ENCODE measurements around the gene NTPCR.

Gene NTPCR

GRCh38 chr1:232932486-232933425 lies 17.7 kb upstream of the NTPCR start:
- no peaks in the 10 kb centered on the region for H3K36me3 ChIP-seq (ENCODE audit: insufficient read depth, low read depth, low read length)
- H3K9me3 ChIP-seq (ENCODE audit: insufficient read depth, low read depth, low read length): no peaks in the 10 kb centered on the region
- no peak overlapping the region for H3K4me3 ChIP-seq (ENCODE audit: low read length)
- no peak overlapping the region for H3K27ac ChIP-seq (ENCODE audit: low read length)
- H3K9ac ChIP-seq (ENCODE audit: low read depth, low read length): no peak overlapping the region
- no peaks in the 10 kb centered on the region for H3K4me1 ChIP-seq (ENCODE audit: insufficient read depth, low read length)
- H3K27me3 ChIP-seq (ENCODE audit: insufficient read depth, low read length): no peaks in the 10 kb centered on the region

DNA sequence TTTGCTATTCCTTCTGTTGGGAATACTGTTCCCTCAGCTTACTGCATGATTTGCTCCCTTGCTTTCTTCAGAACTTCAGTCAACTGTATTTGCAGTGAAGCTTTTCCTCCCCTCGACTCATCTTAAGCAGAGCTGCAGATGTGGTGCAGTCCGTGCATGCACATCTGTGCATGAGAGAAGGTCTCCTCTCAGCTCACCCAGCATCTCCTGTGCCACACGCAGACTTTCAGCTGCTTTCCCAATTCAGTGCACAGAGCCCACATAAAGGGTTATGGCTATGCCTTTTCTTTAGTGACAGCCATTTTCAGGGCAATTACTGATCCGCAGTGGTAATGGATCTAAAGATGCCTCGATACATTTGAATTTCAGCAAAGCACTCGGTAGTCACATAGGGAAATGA lies 13.5 kb upstream of the NTPCR start:
- no peaks in the 10 kb centered on the region for H3K36me3 ChIP-seq (ENCODE audit: insufficient read depth, low read depth, low read length)
- H3K4me3 ChIP-seq (ENCODE audit: low read length): no peak overlapping the region
- no peaks in the 10 kb centered on the region for H3K9me3 ChIP-seq (ENCODE audit: insufficient read depth, low read depth, low read length)
- H3K27me3 ChIP-seq (ENCODE audit: insufficient read depth, low read length): no peaks in the 10 kb centered on the region
- H3K27ac ChIP-seq (ENCODE audit: low read length): no peak overlapping the region
- no peaks in the 10 kb centered on the region for H3K4me1 ChIP-seq (ENCODE audit: insufficient read depth, low read length)
- no peak overlapping the region for H3K9ac ChIP-seq (ENCODE audit: low read depth, low read length)

- H3K4me1 ChIP-seq (ENCODE audit: insufficient read depth, low read length): no peaks in the 10 kb centered on the region
- H3K4me3 ChIP-seq (ENCODE audit: low read length): no peak overlapping the region
- H3K27ac ChIP-seq (ENCODE audit: low read length): no peak overlapping the region
- H3K9ac ChIP-seq (ENCODE audit: low read depth, low read length): no peak overlapping the region
- H3K27me3 ChIP-seq (ENCODE audit: insufficient read depth, low read length): no peaks in the 10 kb centered on the region
- no peaks in the 10 kb centered on the region for H3K36me3 ChIP-seq (ENCODE audit: insufficient read depth, low read depth, low read length)
- H3K9me3 ChIP-seq (ENCODE audit: insufficient read depth, low read depth, low read length): no peaks in the 10 kb centered on the region
Measured at GRCh38 chr1:232937741-232938375, 12.6 kb upstream of the NTPCR start.

DNA sequence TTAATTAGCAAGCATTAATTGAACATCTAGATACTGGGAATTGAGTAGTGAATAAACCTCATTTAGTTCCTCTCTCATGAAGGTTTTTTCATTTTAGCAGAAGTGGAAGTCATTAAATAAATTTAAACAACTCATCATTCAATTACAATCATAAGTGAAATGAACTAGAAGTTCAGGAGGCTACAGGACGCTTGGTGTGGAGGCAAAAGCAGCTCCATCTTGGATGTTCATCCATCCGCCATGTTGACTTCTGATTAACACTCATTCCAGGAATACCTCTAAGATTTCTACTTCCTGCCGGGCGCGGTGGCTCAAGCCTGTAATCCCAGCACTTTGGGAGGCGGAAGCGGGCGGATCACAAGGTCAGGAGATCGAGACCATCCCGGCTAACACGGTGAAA lies 11.5 kb upstream of the NTPCR start:
- H3K4me1 ChIP-seq (ENCODE audit: insufficient read depth, low read length): no peaks in the 10 kb centered on the region
- no peaks in the 10 kb centered on the region for H3K27me3 ChIP-seq (ENCODE audit: insufficient read depth, low read length)
- H3K36me3 ChIP-seq (ENCODE audit: insufficient read depth, low read depth, low read length): no peaks in the 10 kb centered on the region
- H3K9ac ChIP-seq (ENCODE audit: low read depth, low read length): no peak overlapping the region
- H3K9me3 ChIP-seq (ENCODE audit: insufficient read depth, low read depth, low read length): no peaks in the 10 kb centered on the region
- no peak overlapping the region for H3K27ac ChIP-seq (ENCODE audit: low read length)
- H3K4me3 ChIP-seq (ENCODE audit: low read length): no peak overlapping the region

GRCh38 chr1:232939748-232940147 lies 10.7 kb upstream of the NTPCR start:
- Histone ChIP-seq H3K27ac (ENCODE audit: low read length) (no peak overlapping the region), H3K36me3 (ENCODE audit: insufficient read depth, low read depth, low read length) (no peaks in the 10 kb centered on the region), H3K27me3 (ENCODE audit: insufficient read depth, low read length) (no peaks in the 10 kb centered on the region), H3K9ac (ENCODE audit: low read depth, low read length) (no peak overlapping the region), H3K4me3 (ENCODE audit: low read length) (no peak overlapping the region), H3K4me1 (ENCODE audit: insufficient read depth, low read length) (no peaks in the 10 kb centered on the region), H3K9me3 (ENCODE audit: insufficient read depth, low read depth, low read length) (no peaks in the 10 kb centered on the region)

- no peaks in the 10 kb centered on the region for H3K9me3 ChIP-seq (ENCODE audit: insufficient read depth, low read depth, low read length)
- no peaks in the 10 kb centered on the region for H3K36me3 ChIP-seq (ENCODE audit: insufficient read depth, low read depth, low read length)
- no peaks in the 10 kb centered on the region for H3K4me1 ChIP-seq (ENCODE audit: insufficient read depth, low read length)
- no peaks in the 10 kb centered on the region for H3K27me3 ChIP-seq (ENCODE audit: insufficient read depth, low read length)
- no peak overlapping the region for H3K4me3 ChIP-seq (ENCODE audit: low read length)
- H3K27ac ChIP-seq (ENCODE audit: low read length): no peak overlapping the region
- no peak overlapping the region for H3K9ac ChIP-seq (ENCODE audit: low read depth, low read length)
Measured at GRCh38 chr1:232940262-232940661, 10.1 kb upstream of the NTPCR start.

DNA sequence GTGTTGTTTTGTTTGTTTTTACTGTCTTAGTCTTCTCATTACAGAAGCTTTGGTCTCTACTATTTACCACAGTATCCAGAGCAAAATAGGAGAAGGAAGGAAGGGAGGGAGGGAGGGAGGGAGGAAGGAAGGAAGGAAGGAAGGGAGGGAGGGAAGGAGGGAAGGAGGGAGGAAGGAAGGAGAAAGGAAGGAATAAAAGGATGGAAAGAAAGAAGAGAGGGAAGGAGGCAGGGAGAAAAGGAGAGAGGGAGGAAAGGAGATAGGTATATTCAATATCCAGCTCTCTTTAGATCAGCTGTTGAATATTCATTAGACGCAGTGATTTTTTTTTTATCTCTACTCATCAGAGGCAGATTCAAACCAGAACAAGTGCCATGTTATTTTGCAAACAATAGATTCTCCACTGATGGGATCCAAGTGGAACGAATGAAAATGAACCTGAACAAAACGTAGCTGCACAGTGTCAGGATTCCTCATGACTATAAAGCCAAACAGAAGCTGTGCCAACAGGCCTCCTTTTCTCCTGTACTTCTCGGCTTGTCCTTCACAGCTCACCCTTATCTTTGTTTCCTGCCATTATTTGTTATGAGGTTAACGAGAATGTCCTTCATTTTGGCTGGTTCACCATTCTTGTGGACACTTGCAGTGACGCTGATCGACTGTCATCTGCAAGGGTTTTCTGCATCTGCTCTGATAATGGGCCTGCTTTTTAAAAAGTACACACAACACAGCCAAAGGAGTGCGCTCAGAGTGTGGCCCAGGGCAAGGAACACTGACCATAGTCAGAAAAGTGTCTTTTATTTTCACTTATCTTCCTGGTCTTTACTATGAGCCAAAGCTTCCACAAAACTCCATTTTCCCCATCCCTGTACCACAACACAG lies 7.8 kb upstream of the NTPCR start:
- no peaks in the 10 kb centered on the region for H3K27me3 ChIP-seq (ENCODE audit: insufficient read depth, low read length)
- H3K9ac ChIP-seq (ENCODE audit: low read depth, low read length): no peak overlapping the region
- H3K4me3 ChIP-seq (ENCODE audit: low read length): no peak overlapping the region
- H3K9me3 ChIP-seq (ENCODE audit: insufficient read depth, low read depth, low read length): no peaks in the 10 kb centered on the region
- no peaks in the 10 kb centered on the region for H3K36me3 ChIP-seq (ENCODE audit: insufficient read depth, low read depth, low read length)
- H3K4me1 ChIP-seq (ENCODE audit: insufficient read depth, low read length): no peaks in the 10 kb centered on the region
- H3K27ac ChIP-seq (ENCODE audit: low read length): no peak overlapping the region

GRCh38 chr1:232943679-232944252 lies 6.6 kb upstream of the NTPCR start:
- Histone ChIP-seq H3K4me3 (ENCODE audit: low read length) (no peak overlapping the region), H3K9ac (ENCODE audit: low read depth, low read length) (no peak overlapping the region), H3K27ac (ENCODE audit: low read length) (no peak overlapping the region), H3K27me3 (ENCODE audit: insufficient read depth, low read length) (no peaks in the 10 kb centered on the region), H3K9me3 (ENCODE audit: insufficient read depth, low read depth, low read length) (no peaks in the 10 kb centered on the region), H3K36me3 (ENCODE audit: insufficient read depth, low read depth, low read length) (no peaks in the 10 kb centered on the region), H3K4me1 (ENCODE audit: insufficient read depth, low read length) (no peaks in the 10 kb centered on the region)

DNA sequence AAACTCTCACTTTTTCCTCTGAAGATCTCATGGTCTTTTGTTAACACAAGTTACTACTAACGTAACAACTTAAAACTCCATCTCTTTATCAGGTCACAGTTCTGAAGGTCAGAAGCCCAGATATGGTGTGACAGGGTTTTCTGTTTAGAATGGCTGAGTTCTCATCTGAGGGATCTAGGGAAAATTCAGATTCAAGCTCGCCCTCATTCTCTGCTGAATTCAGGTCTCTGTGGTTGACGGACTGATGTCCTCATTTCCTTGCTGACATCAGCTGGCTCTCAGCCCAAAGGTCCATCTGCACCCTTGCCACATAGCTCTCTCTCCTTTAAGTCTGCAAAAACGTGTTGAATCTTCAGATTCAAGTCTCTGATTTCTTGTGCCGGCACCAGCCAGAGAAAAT lies 6.1 kb upstream of the NTPCR start:
- Histone ChIP-seq H3K9ac (ENCODE audit: low read depth, low read length) (no peak overlapping the region), H3K4me1 (ENCODE audit: insufficient read depth, low read length) (peaks cover 1% of the 10 kb centered on the region), H3K27me3 (ENCODE audit: insufficient read depth, low read length) (no peaks in the 10 kb centered on the region), H3K36me3 (ENCODE audit: insufficient read depth, low read depth, low read length) (no peaks in the 10 kb centered on the region), H3K9me3 (ENCODE audit: insufficient read depth, low read depth, low read length) (no peaks in the 10 kb centered on the region), H3K27ac (ENCODE audit: low read length) (no peak overlapping the region), H3K4me3 (ENCODE audit: low read length) (no peak overlapping the region)

DNA sequence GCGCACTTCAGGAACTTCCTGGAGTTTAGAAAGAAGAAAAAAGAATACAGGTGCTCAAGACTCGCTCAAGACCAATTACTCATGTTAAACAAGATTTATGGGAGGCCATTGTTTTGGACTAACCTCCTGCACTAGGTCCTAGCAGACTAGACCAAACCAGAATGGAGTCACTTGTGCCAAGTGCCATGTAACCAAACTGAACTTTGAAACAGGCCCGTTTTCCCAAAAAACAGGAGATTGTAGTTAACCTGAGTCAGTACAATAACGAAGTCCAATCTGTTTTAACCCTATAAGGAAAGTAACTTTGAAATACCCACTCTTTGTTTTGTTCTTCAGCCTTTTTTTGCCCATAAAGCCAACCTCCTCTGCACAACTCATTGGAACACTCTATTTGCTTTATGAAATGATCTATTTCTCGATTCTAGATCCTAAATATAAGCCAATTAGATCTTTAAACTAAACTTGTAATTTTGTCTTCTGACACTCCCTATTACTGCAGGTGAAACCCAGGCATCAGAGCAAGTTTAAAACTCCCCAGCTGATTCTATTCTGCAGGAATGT lies 695 bp upstream of the NTPCR start:
- Histone ChIP-seq H3K4me1 (ENCODE audit: insufficient read depth, low read length) (peaks cover 32% of the 10 kb centered on the region), H3K27ac (ENCODE audit: low read length) (peak overlapping the region; percentile 8), H3K36me3 (ENCODE audit: insufficient read depth, low read depth, low read length) (no peaks in the 10 kb centered on the region), H3K9me3 (ENCODE audit: insufficient read depth, low read depth, low read length) (no peaks in the 10 kb centered on the region), H3K4me3 (ENCODE audit: low read length) (peak overlapping the region; percentile 86), H3K9ac (ENCODE audit: low read depth, low read length) (peak overlapping the region; percentile 78), H3K27me3 (ENCODE audit: insufficient read depth, low read length) (no peaks in the 10 kb centered on the region)

DNA sequence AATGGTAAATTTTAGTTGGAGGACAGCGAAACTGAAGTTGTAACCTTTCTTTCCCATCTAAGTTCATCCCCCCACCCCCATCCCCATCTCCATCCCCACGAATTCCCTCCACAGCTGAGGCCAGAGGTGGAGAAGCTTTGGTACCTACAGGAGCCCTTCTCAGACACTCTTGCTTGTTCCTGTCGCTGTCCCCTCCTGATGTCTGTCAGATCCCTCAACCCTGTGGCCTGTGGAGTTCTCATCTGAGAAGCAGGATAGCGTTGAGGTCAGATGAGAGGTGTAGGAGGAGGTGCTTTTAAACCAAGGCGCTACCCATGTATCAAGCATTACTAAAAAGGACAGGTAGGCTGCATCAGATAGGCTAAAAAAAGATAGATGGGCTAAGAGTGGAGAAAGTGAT lies 769 bp downstream of the NTPCR start:
- H3K9me3 ChIP-seq (ENCODE audit: insufficient read depth, low read depth, low read length): no peaks in the 10 kb centered on the region
- H3K27ac ChIP-seq (ENCODE audit: low read length): no peak overlapping the region
- peaks cover 7% of the 10 kb centered on the region; the same call in 1 of the 2 replicates for H3K36me3 ChIP-seq (ENCODE audit: insufficient read depth, low read depth, low read length)
- H3K9ac ChIP-seq (ENCODE audit: low read depth, low read length): peak overlapping the region; percentile 78; the same call in 1 of the 2 replicates
- no peaks in the 10 kb centered on the region for H3K27me3 ChIP-seq (ENCODE audit: insufficient read depth, low read length)
- H3K4me1 ChIP-seq (ENCODE audit: insufficient read depth, low read length): peaks cover 32% of the 10 kb centered on the region
- peak overlapping the region; percentile 86 for H3K4me3 ChIP-seq (ENCODE audit: low read length)

Data from iPS-20b (cell line).